Measurements from ENCODE around the gene TSNAX. TPM values are rescaled to one million over a fixed set of nuclear protein-coding genes. Genes with fewer than 3 reads are reported as not detected.

Gene TSNAX
- total RNA-seq, 6 experiments from 2014 or later, result 52.1 to 64.4 (median 60.1) TPM

DNA sequence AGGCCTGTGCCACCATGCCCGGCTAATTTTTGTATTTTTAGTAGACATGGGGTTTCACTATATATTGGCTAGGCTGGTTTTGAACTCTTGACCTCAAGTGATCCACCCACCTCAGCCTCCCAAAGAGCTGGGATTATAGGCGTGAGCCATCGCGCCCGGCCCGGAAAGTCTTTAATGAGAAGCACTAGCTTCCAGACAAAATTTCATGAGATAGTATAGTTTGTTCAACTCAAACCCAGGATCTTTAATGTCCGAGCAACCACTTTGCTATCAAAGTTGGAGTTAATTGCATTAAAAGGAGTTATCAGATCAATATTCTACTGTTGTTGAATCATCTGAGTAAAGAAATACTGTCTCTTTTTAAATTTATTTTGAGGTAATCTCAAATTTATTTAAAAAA is 4.8 kb downstream of the TSNAX start:
- H3K27ac Mint-ChIP-seq, result no peak overlapping the region
- DNase-seq, result no peak
- H3K4me3 Mint-ChIP-seq, result no peak overlapping the region
- peaks cover 26% of the 10 kb centered on the region for H3K36me3 Mint-ChIP-seq (ENCODE audit: low read depth)
- TF ChIP-seq, protein P1, sequence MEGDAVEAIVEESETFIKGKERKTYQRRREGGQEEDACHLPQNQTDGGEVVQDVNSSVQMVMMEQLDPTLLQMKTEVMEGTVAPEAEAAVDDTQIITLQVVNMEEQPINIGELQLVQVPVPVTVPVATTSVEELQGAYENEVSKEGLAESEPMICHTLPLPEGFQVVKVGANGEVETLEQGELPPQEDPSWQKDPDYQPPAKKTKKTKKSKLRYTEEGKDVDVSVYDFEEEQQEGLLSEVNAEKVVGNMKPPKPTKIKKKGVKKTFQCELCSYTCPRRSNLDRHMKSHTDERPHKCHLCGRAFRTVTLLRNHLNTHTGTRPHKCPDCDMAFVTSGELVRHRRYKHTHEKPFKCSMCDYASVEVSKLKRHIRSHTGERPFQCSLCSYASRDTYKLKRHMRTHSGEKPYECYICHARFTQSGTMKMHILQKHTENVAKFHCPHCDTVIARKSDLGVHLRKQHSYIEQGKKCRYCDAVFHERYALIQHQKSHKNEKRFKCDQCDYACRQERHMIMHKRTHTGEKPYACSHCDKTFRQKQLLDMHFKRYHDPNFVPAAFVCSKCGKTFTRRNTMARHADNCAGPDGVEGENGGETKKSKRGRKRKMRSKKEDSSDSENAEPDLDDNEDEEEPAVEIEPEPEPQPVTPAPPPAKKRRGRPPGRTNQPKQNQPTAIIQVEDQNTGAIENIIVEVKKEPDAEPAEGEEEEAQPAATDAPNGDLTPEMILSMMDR (IDR thresholded peaks at IDR 0.05), result no peak
- no peaks in the 10 kb centered on the region for H3K9me3 Mint-ChIP-seq
- H3K27me3 Mint-ChIP-seq (ENCODE audit: insufficient read depth), result peaks cover 1% of the 10 kb centered on the region
- H3K4me1 Mint-ChIP-seq (ENCODE audit: low read depth), result peaks cover 14% of the 10 kb centered on the region

DNA sequence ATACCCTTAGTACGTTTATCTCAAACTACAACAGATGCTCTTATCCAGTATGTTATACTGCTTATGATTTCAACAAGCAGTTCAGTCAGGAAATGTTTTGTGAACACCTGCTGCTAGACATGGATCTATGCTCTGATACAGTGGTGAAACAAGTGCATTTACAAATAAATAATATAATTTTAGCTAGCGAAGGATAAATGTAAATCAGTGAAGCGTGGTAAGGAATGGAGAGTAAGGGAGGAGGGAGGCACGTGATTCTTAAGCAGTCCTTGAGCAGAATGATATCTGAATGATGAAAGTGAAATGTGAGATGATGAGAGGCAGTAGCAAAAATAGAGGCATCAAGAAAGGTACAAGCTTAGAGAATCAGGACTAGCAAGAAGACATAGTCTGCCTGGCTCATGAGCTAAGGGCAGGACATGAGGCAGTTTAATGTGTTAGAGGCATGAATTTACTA is 6.3 kb downstream of the TSNAX start:
- no peaks in the 10 kb centered on the region for H3K9me3 Mint-ChIP-seq
- DNase-seq, result no peak
- H3K4me1 Mint-ChIP-seq (ENCODE audit: low read depth), result peaks cover 6% of the 10 kb centered on the region
- peaks cover 23% of the 10 kb centered on the region for H3K36me3 Mint-ChIP-seq (ENCODE audit: low read depth)
- H3K27me3 Mint-ChIP-seq (ENCODE audit: insufficient read depth), result no peaks in the 10 kb centered on the region; the same call in none of the 2 replicates
- TF ChIP-seq, protein P1 (IDR thresholded peaks at IDR 0.05), result no peak
- no peak overlapping the region for H3K4me3 Mint-ChIP-seq
- peak overlapping the region; percentile 1; the same call in 1 of the 2 replicates for H3K27ac Mint-ChIP-seq

- Mint-ChIP-seq H3K27me3 (ENCODE audit: insufficient read depth) (no peaks in the 10 kb centered on the region; the same call in 1 of the 2 replicates), H3K4me3 (no peak overlapping the region), H3K4me1 (ENCODE audit: low read depth) (no peaks in the 10 kb centered on the region), H3K27ac (no peak overlapping the region; the same call in 1 of the 2 replicates), H3K36me3 (ENCODE audit: low read depth) (peaks cover 26% of the 10 kb centered on the region), H3K9me3 (peaks cover 7% of the 10 kb centered on the region; the same call in 1 of the 2 replicates)
- DNase-seq, result no peak
- TF ChIP-seq, protein P1 (IDR thresholded peaks at IDR 0.05), result no peak
These were observed 7.6 kb downstream of the TSNAX start for GRCh38 chr1:231536099-231536498.

DNA sequence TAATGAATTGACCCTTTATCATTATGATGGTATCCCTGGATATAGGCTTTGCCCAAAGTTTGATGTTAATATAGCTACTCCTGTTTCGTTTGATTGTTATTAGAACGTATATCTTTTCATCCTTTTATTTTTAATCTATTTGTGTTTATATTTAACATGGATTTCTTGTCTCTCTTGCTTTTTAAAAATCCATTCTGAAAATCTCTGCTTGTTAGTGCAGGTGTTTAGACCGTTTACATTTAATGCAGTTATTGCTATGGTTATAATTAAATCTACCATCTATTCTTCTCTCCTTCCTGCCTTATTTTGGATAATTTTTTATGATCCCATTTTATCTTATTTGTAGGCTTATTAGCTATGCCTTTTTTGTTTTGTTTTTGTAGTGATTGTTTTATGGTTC is 12.4 kb downstream of the TSNAX start:
- Mint-ChIP-seq H3K9me3 (peaks cover 8% of the 10 kb centered on the region; the same call in 1 of the 2 replicates), H3K27me3 (ENCODE audit: insufficient read depth) (no peaks in the 10 kb centered on the region), H3K27ac (no peak overlapping the region), H3K4me3 (no peak overlapping the region), H3K36me3 (ENCODE audit: low read depth) (peaks cover 46% of the 10 kb centered on the region), H3K4me1 (ENCODE audit: low read depth) (no peaks in the 10 kb centered on the region; the same call in 1 of the 2 replicates)
- no peak for DNase-seq
- TF ChIP-seq, protein P1 (IDR thresholded peaks at IDR 0.05), result no peak

DNA sequence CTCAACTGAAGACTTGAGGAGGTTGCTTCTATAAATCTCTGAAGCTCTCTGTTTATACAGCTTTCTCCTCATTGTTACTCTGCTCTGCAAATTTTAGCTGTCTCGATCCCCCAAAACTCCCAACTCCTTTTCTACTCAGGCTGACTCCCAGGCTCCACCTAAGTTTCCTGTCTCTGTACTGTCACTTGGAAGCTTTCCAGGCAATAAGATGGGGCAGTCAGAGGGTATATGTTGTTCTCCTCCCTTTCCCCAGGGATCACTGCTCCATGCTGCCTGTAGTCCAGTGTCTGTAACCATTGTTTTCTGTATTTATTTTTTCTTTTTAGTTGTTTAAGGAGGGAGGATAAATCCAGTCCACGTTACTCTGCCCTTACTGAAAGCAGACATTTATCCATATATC is 13.4 kb downstream of the TSNAX start:
- Mint-ChIP-seq H3K27me3 (ENCODE audit: insufficient read depth) (no peaks in the 10 kb centered on the region), H3K4me1 (ENCODE audit: low read depth) (no peaks in the 10 kb centered on the region; the same call in 1 of the 2 replicates), H3K9me3 (peaks cover 8% of the 10 kb centered on the region; the same call in 1 of the 2 replicates), H3K36me3 (ENCODE audit: low read depth) (peaks cover 46% of the 10 kb centered on the region), H3K4me3 (no peak overlapping the region), H3K27ac (no peak overlapping the region)
- TF ChIP-seq, protein P1 (IDR thresholded peaks at IDR 0.05), result no peak
- no peak for DNase-seq
